Measurements from ENCODE around the gene ARHGDIB.

The ARHGDIB gene

DNA sequence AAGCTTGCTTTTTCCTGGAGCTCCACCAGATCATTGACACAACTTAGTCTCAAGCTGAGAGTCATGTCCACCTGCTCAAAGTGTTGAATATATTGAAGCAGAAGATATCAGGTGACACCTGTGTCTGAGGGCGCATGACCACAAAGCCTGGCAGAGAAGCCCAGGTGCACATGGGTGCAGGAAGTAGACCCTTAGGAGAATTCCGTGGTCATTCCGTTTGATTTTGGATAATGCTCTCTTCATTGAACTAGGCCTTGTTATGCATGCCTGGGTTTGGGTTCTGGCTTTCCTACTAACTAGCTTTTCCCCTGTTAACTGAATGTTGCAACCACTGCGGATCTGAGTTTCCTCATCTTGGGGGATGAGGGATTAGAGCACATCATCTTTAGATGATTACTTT, 7.1 kb downstream of the ARHGDIB start:
- DNase-seq: peak; percentile 13

DNA sequence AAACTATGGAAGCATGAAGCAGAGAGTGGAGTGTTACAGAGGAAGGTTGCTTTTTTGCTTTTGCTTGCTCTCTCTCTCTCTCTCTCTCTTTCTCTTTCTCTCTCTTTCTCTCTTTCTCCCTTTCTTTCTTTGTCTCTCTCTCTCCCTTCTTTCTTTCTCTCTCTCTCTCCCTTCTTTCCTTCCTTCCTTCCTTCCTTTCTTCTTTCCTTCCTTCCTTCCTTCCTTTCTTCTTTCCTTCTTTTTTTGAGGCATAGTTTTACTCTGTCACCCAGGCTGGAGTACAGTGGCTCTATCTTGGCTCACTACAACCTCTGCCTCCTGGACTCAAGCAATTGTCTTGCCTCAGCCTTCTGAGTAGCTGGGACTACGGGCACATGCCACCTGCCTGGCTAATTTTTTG, 7.6 kb downstream of the ARHGDIB start:
- DNase-seq: no peak

DNA sequence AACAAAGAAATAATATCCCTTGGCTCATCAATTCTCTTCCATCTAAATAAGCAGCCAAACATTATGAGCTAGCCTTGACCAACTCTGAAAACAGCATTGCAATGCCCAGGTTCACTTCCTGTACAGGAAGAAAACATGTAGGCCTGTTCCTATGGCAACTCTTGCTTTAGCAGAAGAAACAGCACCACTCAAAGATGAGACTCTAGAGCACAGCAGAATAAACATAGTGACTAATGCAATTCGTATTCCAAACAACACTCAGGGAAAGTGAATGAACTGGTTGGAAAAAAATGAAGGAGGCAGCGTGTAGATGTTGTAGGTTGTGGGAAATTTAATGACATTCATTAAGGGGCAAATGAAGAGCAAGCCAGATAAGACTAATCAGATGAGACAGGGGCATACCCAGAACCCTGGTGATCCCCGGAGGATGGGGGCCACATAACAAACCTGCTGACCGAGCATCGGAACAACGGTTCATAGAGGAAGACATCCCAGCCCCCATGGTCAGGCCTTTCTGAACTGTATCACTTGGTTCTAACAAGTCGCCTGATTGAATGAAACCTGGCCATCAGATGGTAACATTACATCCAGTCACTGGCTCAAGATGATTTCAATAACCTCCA, 9.0 kb downstream of the ARHGDIB start:
- peak; percentile 73 for DNase-seq

DNA sequence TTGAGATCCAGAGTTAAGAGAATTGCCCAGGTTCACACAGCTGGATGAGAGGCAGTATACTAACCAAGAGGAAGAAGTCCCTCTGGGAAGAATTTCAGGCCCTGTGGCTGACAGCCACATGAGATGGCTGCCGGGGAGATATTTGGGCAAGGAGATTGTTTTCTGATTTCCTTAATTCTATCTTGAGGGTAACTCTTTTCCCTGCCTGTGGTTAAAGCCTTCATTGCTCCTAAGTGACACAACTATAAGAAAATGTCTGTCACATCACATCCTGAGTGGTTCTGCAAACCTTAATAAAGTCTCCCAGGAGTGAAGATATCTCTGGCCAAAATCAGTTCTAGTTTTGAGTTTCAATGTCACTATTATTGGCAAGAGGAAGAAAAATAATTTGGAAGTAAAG, 9.6 kb downstream of the ARHGDIB start:
- DNase-seq: no peak

DNA sequence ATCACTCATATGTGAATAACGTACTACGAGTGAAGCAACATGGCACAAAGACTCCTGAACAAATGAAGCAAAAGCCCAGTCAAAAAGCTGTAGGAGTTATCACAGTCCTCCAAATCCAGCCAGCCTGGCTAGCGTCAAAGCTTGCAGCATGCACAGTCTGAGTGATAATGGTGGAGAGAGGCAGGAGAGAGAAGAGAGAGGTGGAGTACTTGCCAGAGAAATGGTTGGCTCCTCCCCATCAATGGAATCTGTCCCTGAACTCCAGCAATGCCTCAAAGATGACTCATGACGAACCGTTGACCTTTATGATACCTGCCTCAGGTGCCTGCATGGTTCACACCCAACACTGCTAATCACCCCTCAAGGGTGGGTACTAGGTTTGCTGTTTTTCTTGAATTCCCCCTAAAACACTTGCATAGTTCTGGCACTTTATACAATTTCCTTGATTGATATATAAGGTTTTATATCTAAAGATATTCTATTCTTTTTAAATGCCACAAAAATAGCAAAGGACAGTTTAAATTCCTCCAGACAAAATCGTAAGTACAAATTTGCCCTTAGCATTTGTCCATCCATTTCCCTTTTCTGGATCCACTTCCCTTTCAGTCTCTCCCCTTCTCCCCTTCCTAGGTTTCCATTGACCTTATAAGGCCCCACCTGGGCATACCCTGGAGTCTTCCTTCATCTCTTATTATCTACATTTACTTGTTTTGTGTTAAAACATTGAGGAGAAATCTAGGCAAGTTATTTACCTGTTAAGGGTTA, 10.2 kb downstream of the ARHGDIB start:
- DNase-seq: peak; percentile 15

DNA sequence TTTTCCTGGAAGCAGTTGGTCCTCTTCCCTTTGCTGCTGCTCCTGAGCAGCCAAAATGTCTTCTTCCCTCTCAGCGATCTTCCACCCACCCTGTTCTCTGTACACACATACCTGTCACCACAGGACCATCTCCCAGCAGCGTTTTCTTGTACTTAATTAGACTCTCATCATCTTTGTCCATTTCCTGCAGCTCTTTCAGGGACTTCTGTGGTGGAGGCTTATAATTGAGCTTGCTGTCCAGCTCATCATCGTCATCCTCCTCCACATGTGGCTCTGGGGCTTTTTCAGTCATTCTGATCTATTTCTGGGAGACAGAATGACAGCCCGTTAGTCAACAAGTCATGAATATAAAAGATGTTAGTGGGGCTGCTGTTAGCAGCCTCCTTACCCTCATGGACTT, 11.0 kb downstream of the ARHGDIB start:
- DNase-seq: no peak

DNA sequence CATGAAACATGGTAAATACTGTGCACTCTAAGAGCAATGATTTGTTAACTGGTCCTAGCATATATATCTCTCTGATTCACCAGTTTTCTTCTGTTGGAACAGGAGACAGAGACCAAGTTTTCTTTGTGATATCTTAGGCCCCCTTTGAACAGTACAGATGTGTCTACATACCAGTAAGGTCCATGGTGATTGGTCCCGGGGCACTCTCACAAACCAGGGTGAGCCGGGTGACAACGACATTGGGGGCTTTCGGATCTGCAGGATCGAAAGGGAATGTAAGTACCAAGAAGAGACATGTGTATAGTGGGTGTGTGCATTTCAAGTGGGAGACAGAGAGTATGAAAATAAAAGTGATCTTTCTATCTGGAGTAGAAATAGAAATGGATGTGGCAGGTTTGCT, 11.8 kb downstream of the ARHGDIB start:
- no peak for DNase-seq

DNA sequence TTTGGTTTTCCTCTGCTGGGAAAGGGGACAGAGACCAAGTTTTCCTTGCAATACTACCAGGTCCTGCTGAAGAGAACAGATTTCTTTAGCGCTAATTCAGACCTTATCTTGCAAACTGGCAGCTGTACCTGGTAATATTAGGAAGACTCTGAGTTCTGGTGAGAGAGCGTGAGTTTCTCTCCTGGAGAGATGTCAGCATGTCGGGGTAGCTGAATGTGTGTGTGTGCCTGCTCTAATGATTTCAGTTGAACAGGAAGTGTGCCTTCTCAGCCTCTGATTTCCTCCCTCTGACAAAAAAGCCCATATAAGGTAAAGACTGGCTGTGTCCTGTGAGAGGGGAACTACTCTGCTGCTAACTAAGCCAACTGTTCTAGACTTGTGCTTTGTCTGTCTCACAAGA, 12.7 kb downstream of the ARHGDIB start:
- peak; percentile 95 for DNase-seq

DNA sequence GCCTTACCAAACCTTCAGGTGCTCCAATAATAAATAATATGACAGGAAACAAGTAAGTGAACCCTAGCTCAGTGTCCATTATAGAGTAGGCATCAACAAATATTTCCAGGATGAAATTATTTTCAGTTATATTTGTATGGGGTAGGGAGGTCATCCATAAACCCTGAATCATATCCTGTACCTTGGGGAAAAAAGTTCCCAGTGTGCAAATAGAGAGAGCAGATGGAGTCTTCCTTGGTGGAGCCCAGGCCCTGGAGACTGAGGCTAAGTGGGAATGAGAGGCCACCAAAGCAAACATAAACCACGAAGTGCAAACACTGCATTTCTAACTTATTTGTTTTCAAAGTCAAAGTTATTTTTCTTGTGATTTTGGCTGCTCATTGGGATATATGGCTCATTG, 14.5 kb downstream of the ARHGDIB start:
- DNase-seq: no peak

DNA sequence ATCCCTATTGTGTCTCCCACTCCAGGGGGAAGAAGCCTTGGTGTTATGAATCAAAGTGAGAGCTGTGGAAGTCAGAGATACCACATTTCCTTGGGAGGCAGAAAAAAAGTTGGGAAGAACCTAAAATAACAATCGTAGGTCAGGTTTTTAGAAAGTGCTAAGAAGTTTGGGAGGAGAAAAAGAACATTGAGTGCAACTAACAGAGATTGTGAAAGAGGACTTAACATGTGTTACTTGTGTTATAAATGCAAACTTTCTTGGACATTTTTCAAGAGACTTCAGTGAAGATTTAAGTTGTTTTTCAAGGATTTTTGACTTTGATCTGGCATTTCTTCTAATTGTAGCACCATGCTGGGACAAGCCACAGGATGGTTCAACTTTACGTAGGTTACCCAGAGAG, 15.2 kb downstream of the ARHGDIB start:
- no peak for DNase-seq

DNA sequence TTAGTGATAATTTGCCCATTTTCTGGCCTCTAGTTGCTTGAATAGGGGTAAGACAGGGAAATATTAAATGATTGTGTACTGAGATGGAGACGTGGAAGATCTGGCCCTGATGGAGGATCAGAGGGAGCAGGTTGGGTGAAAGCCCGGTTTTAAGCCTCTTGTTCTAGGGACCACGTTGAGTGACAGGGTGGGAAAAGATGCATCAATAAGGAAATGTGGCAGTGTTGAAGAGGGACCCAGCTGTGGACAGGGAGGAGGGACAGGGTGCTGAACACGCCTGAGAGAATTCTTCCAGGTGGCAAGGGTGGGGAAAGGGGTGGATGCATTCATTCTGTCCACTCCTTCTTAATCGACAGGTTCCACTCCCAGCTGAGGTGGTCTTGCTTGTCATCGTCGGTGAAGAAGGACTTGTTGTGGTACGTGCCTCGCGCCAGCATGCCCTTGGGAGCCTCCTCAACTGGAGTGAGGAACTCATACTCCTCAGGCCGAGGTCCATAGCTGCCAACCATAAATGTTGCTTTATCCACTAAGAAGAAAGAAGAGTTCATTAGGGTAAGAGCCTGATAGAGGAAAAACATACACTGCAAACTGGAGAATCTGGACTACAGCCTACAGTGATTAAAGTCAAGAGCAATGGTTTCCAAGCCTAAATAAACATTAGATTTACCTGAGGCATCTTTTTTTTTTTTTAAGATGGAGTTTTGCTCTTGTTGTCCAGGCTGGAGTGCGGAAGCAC, 19.0 kb downstream of the ARHGDIB start:
- no peak for DNase-seq

DNA sequence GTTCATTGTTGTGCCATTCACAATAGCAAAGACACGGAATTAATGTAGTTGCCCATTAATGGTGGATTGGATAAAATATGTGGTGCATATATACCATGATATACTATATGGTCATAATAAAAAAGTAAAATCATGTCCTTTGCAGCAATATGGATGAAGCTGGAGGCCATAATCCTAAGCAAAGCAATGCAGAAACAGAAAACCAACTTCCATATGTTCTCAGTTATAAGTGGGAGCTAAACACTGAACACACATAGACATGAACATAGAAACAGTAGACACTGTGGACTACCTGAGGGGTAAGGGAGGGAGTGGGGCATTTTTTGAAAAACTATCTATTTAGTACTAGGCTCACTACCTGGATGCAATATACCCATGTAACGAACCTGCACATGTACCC, 20.0 kb downstream of the ARHGDIB start:
- DNase-seq: no peak

DNA sequence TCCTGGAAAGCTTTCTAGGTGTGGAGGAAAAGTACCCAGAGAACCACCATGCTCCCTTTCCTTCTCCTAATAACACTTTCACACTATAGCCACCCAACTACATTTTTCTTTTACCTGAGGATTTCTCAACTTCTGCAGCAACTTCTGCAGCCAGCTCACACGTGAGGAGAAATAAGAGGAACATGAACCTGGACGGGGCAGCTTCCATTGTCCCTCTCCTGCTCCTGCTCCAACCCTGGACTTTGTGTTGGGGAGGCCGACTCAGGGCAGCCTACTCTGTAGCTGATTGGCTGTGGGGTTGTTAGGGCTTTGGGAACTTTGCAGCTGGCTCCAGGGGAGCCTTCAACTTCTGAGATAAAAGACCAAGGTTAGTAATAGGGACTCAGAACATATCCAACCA, 23.1 kb downstream of the ARHGDIB start, which contains the start of gene ERP27:
Gene ERP27 (minus strand): TSS at position 237 of the 400 bp plus-strand sequence. CDS start 29 bp downstream, at position 208.
- DNase-seq: no peak

DNA sequence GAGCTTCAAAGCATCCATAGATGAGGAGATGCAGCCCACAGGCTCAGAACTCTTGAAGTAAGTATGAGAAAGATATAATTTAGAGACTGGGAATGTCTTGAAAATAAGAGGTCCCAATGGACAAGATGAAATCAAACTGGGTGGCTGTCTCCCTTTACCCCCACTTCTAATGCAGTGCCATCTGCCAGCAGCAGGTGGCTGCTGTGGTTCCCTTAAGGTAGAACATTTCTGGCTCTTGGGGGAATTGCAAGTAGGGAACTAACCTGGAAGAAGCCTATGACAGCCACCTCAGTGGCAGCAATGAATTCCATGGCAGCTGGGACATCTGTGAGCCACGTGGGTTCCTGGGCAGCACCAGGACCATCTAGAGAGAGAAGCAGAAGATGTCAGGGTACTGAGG, 23.7 kb downstream of the ARHGDIB start:
- DNase-seq: peak; percentile 56

DNA sequence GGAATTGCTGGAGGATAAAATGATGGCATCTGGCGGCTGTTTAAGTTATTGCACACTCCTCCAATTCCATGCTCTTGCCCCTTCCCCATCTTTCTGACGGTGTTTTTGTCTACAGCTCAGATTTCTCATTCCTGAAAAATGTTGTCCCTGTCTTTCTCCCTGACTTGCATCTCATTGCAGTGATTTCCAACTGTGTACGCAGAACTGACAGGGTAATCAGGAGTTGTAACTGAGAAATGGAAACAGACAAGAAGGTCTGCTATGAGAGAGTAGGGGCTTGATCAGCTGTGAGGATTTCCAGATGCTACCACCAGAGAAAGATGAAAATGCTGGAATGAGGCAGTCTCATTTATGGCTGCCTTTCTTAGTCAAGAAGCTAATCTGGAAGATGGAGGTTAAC, 24.4 kb downstream of the ARHGDIB start:
- no peak for DNase-seq

DNA sequence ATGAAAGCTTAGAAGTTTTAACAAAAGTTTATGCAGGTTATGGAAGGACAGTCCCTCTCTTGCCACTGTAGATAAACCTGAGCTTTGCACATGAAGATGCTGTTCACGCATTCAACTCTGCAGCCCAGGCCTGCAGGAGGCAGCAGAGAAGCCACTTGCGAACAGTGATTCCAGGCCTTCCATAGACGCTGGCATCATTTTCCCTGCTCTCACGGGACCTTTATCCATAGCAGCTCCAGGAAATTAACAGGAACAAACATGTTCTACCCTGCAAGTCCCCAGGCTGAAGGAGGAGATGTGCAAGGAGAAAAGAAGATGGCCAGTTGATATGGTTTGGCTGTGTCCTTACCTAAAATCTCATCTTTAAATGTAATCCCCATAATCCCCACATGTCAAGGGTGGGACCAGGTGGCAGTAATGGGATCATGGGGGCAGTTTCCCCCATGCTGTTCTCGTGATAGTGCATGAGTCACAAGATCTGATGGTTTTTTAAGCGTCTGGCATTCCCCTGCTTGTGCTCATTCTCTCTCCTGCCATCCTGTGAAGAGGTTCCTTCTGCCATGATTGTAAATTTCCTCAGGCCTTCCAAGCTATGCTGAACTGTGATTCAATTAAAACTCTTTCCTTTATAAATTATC, 25.1 kb downstream of the ARHGDIB start:
- no peak for DNase-seq

DNA sequence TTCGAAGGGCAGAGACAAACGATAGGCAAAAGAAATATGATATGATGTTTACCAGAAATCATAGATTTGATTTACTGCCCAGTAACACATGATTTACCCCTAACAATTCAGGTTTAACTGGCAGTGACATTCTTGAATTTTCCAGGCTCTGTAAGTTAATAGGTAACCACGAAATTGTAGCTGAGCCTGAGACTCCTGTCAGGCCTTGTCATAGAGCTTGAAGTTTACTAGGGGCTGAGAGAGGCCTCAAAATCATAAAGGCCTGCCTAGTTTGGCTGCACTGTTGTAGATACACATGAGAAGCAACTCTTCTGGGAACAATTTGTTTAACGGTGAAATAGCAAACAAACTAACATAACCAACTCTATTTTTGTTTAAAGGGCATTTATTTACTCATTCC, 26.4 kb downstream of the ARHGDIB start:
- DNase-seq: no peak

DNA sequence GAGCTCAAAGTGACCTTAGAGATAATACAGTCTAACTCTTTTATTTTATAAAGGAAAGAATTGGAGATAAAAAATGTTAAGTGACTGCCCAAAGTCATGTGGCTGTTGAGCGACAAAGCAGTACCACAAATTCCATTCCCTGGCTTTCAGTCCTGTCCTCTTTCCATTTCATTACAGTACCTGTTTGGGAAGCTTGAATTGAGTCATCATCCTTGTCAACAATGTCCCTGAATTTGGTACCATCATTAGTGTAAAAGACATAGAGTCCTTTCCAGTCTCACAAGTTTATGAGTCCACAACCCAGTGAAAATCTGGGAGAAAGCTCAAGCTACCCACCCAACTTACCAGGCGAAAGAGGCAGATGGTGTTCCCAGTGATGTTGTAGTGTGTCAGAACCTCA, 26.9 kb downstream of the ARHGDIB start:
- no peak for DNase-seq

DNA sequence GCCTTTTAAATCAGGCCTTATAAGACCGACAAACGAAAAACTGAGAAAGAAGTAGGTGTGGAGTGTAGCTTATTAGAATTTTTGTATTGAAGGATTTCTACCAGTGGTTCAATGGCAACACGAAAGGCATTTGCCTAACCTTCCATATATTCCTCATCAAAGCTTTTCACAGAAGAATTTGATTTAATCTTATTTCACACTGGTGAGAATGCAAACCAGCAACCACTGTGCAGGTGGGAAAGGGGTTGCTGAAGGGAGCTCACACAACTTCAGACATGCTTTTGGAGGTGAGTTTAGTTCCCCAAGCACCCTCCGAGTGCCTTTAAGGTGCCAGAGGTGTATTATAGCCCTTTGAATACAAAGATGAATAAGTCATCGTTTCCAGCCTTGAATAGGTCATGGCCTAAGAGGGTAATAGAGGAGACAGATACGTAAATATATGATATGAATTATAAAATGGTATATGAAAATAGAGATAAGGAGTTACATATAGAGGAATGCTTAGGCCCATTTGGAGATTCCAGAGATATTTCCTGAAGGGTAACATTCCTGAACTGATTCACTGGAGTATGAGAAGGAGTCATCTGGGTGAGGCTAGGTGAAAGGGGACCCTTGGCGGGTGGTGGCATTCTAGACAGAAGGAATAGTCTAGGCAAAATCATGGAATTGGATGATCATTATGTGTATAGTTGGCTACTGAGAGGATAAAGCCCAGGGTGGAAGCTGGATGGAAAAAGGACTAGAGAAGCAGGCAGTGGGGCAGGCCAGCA, 29.4 kb downstream of the ARHGDIB start:
- no peak for DNase-seq

DNA sequence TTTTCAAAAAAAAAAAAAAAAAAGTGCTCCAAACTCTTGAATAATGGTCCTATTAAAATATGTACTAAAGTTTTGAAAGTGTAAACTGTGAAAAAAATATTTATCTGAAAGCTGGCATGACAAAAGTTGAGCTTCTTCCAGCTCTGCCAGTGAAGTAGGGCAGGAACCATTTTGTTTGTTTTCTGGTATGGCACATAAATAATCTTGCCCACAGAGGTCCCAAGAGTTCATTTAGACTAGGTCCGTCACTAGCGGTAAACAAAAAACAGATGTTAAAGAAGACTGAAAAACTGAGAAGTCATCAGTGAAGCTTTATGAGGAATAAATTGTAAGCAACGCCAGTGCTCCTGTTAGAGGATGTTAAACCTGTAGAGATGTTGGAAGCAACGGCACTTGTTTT, 30.0 kb downstream of the ARHGDIB start:
- DNase-seq: no peak

DNA sequence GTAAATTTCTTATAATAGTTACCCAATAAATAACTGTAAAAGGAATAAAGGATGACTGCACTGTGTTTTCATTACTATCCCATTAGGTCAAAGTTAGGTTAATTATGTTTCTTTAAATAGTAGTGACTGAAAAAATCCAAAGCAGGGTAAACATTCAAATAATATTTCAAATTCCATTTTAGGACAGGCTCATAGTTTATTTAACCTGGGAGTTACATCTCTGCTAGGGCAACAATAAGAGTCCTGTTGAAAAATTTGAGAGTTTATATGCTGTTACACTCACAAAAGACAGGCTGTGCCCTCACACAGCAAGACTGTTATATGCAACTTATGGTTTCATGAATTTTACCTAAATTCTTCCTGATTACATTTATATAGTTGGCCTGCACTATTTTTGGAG, 31.1 kb downstream of the ARHGDIB start:
- no peak for DNase-seq

DNA sequence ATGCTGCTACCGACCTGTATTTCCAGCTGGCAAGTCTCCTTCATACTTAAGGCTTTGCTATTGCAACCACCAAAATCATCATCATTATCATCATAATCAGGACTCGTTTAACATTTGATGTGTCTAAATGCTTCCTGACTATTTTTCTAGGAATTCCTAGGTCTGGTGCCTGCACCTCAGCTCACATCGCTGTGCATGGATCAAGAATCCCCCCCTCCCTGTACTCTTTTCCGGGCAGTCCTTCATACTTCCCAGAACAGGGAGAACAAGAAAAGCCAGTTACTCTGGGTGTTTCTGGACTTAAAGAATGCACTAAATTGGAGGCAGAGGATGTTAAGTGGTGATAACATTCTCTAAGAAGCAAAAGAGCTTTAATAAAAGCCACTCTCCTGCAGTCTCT, 32.5 kb downstream of the ARHGDIB start:
- DNase-seq: no peak

DNA sequence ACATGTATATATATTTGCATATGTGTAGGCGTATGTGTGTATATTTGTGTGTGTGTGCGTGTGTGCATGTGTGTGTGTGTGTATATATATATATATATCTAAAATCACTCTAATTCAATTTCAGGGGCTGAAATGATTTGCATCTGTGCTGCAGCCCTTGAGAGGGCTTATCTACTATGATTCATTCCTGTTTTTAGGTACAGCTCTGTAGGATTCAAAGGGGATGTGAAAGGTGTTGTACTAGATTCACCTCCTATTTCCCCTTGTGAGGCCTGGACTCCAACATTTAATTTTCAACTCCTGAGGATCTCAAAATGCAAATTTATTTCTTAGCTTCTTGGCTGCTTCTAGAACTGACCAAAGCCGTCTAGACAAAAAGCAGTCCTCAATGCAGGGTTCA, 34.1 kb downstream of the ARHGDIB start:
- no peak for DNase-seq
